Esophagus (tissue), 2 donors: Measurements from ENCODE around the gene PTGDR2. TPM values are rescaled to one million over a fixed set of nuclear protein-coding genes. Genes with fewer than 3 reads are reported as not detected.

Source experiments
- H3K27ac ChIP-seq, 2 donors: one replicate each; pipeline ENCODE4 v1.5.1; 2013; ENCODE audit warnings: low read depth in 2 of 2, mild to moderate bottlenecking in 2 of 2, inconsistent platforms in 1 of 2, low read length in 1 of 2, moderate library complexity in 1 of 2
- H3K27me3 ChIP-seq, 2 donors: one replicate each; pipeline ENCODE4 v1.6.1; 2013; ENCODE audit warnings: low read length in 2 of 2, control low read depth in 1 of 2, mild to moderate bottlenecking in 1 of 2; ENCODE audit not compliant: insufficient read depth in 2 of 2, control insufficient read depth in 1 of 2
- H3K36me3 ChIP-seq, 2 donors: one replicate each; pipeline ENCODE4 v1.6.1; 2013; ENCODE audit warnings: low read length in 1 of 2; ENCODE audit not compliant: control insufficient read depth in 2 of 2, insufficient read depth in 2 of 2
- H3K4me1 ChIP-seq, 2 donors: one replicate each; pipeline ENCODE4 v1.6.1; 2013; ENCODE audit warnings: low read length in 1 of 2; ENCODE audit not compliant: control insufficient read depth in 2 of 2, insufficient read depth in 2 of 2
- H3K4me3 ChIP-seq, 2 donors: one replicate each; pipeline ENCODE4 v1.5.1; 2013; ENCODE audit warnings: low read length in 2 of 2, mild to moderate bottlenecking in 2 of 2, low read depth in 1 of 2, moderate library complexity in 1 of 2
- H3K9me3 ChIP-seq, 2 donors: one replicate each; pipeline ENCODE4 v1.6.1; 2013; ENCODE audit warnings: mild to moderate bottlenecking in 2 of 2, low read depth in 1 of 2, low read length in 1 of 2, moderate library complexity in 1 of 2; ENCODE audit not compliant: control insufficient read depth in 2 of 2, insufficient read depth in 1 of 2
- whole genome bisulfite sequencing, 2 donors: extraction: QIAGEN DNeasy Blood & Tissue Kit; methylation state at CpG; one replicate each; pipeline ENCODE4 v1.1.7; 2013; 5-methylcytosine and 5-hydroxymethylcytosine counted together
- polyA plus RNA-seq, 2 donors: library from polyadenylated mRNA; stranded (reverse); fragments of 200-250 nt; gene quantifications; one replicate each; pipeline ENCODE4 v1.2.3, GENCODE V29; 2013
- donor health status: healthy with polysubstance abuse.
- donor health status: Bipolar disorder and iron deficiency.

The PTGDR2 gene
- polyA plus RNA-seq, 2 donors = 0.26 to 0.41 TPM

DNA sequence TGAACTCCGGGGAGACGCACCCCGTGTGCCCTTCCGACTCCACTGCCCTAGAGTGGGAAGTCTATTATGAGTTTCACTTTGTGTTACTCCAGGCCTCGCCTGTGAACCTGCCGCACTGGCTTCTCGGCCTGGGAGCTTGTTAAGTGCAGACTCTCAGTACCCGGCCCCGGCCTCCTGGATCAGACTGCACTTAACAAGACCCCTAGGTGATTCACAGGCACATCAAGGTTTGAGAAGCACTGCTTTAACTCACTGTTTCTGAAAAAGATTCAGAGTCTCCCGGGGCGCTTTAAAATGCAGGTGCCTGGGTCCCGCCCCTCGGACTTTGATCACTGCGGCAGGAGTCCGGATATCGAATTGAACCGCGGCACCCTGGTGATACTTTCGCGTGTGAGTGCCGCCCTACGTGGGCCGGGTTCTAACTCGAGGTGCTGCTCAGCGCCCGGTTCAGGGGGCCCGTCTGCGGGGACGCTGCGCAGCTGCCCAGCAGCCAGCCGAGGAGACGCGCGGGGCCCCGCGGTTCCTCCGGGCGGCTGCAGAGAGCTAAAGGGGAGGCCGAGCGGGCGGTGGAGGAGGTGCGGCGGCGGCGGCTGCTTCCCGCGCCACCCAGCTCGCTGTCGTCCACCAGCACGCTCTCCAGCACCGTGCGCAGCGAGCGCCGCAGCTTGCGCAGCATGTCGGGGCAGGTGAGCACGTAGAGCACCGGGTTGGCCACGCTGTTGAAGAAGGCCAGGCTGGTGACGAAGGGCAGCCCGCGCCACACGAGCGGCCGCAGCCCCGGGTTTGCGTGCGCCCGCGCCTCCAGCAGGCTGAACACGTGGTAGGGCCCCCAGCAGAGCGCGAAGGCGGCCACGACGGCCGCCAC is 3.4 kb downstream of the PTGDR2 start:
- H3K9me3 ChIP-seq = peaks cover 0 to 8% of the 10 kb centered on the region in 2 donors
- H3K27ac ChIP-seq = no peak overlapping the region
- no peaks in the 10 kb centered on the region for H3K4me1 ChIP-seq
- peaks cover 9 to 46% of the 10 kb centered on the region in 2 donors for H3K36me3 ChIP-seq
- WGBS, 2 donors = 53 to 70% methylated on average over 74 to 78 of the region's 78 CpGs
- H3K27me3 ChIP-seq = no peaks in the 10 kb centered on the region
- no peak overlapping the region for H3K4me3 ChIP-seq

DNA sequence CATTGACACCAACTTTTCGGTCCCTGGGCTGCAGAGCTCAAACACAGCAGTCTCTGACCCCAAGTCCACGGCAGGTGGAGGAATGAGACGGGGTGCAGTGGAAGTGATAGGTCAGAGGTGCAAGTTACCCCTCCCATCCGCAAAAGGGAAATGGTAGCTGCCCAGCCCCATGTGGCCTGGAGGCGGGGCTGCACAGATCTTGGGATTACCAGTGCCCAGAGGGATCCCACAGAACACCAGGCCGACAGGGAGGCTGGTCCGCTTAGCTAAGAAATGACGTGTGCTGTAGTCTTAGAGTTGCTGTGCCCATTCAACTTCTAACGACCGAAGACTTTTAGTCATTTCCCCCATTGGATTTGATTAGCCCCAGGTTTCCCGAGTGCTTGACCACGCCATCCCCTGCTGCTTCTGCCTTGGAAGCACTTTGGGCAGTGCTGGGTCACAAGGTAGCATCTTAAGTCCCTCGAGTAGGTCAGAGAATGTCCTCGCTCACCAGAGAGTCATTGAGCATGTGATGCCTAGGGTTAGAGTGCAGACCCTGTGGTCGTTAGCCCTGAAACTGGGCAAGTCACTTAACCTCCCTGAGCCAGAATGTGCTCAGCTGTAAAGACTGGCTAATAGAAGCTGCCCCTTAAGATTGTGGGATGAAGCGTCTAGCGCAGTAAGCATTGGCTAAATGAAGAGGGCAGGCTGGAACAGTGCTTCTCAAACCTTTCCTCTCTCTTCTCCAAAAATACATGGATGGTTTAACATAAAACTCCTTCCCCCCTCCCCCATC is 4.2 kb downstream of the PTGDR2 start:
- H3K4me1 ChIP-seq = no peaks in the 10 kb centered on the region
- no peak overlapping the region for H3K27ac ChIP-seq
- peaks cover 9 to 46% of the 10 kb centered on the region in 2 donors for H3K36me3 ChIP-seq
- no peak overlapping the region for H3K4me3 ChIP-seq
- H3K9me3 ChIP-seq = peaks cover 0 to 8% of the 10 kb centered on the region in 2 donors
- no peaks in the 10 kb centered on the region for H3K27me3 ChIP-seq
- 89% methylated on average over 17 of the region's 17 CpGs for WGBS, 2 donors

DNA sequence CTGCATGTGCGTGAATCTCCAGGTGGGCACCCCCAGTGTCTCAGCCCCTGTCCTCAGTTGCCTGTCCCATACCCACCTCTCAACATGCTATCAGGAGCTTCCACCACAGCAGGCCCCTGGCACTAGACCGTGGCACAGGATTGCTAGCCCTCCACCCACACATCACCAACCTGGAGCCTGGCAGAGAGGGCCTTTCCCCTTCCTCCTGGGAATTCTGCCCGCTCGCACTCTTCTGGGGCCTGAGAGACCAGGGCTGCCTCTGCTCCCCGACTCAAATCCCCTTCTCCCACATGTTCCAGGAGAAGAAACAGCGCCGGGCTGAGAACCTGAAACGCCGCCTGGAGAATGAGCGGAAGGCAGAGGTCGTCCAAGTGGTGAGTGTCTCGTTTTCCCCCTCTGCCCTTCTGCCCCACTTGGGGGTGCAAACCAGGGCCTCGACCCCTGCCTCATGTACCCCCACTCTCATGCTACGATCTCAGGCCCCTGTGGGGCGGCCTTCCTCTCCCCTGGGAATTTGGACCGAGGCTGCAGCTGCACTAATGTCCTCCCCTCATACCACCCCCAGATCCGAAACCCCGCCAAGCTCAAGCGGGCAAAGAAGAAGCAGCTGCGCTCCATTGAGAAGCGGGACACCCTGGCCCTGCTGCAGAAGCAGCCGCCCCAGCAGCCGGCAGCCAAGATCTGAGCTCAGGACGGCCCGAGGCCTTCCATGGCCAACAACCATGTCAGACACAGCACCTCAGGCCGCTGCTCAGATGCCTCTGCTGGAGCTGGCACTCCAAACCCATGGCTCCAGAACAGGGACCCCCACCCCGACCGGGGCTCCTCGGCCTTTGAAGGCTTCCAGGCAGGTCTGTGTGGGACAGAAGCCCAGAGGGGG is 5.9 kb downstream of the PTGDR2 start:
- Histone ChIP-seq H3K4me3 (no peak overlapping the region), H3K27me3 (no peaks in the 10 kb centered on the region), H3K9me3 (peaks cover 0 to 8% of the 10 kb centered on the region in 2 donors), H3K4me1 (peaks cover 0 to 3% of the 10 kb centered on the region in 2 donors), H3K27ac (no peak overlapping the region), H3K36me3 (peaks cover 9 to 49% of the 10 kb centered on the region in 2 donors)
- 90% methylated on average over 29 of the region's 29 CpGs for WGBS, 2 donors

DNA sequence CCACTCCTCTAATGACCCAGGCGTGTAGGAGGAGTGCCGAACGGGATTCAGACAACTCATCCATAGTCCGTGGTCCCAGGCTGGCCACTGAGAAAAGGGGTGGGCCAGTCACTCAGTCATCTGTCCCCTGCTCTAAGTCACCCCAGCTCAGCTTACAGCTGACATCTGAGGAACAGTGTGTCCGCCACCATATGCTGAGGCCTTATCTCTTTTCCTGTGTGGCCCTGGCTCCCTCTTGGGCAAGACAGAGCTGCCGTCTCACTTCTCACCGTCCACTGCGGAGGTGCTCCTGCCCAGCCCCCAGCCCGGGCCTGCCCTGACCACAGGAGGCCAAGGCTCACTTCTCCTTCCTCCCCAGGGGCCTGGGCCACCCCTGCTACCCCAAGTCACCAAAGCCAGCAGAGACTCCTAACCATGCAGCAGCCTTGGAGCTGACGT is 7.0 kb downstream of the PTGDR2 start:
- 86 to 90% methylated on average over 10 of the region's 10 CpGs for WGBS, 2 donors
- no peaks in the 10 kb centered on the region for H3K27me3 ChIP-seq
- no peak overlapping the region for H3K27ac ChIP-seq
- H3K36me3 ChIP-seq = peaks cover 9 to 49% of the 10 kb centered on the region in 2 donors
- H3K4me1 ChIP-seq = peaks cover 6 to 9% of the 10 kb centered on the region in 2 donors
- peaks cover 0 to 8% of the 10 kb centered on the region in 2 donors for H3K9me3 ChIP-seq
- no peak overlapping the region for H3K4me3 ChIP-seq

DNA sequence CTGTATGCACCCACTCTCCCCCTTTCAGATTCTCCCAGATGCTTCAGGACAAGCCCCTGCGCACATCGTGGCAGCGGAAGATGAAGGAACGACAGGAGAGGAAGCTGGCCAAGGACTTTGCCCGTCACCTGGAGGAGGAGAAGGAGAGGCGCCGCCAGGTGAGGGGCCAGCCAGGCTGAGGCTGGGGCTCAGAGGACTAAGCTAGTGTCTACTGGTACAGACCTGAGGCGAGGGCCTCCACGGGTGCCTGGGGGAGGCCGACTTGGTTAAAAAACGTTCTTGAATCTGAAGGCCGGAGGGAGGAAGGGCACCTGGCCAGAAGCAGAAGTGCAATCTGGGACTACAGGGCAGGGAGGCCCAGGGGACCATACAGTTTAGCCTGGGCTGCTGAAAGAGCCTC is 7.9 kb downstream of the PTGDR2 start:
- no peak overlapping the region for H3K27ac ChIP-seq
- H3K9me3 ChIP-seq = peaks cover 0 to 8% of the 10 kb centered on the region in 2 donors
- H3K27me3 ChIP-seq = no peaks in the 10 kb centered on the region
- peaks cover 9 to 46% of the 10 kb centered on the region in 2 donors for H3K36me3 ChIP-seq
- 79 to 91% methylated on average over 12 of the region's 12 CpGs for WGBS, 2 donors
- no peak overlapping the region for H3K4me3 ChIP-seq
- peaks cover 6 to 15% of the 10 kb centered on the region in 2 donors for H3K4me1 ChIP-seq

DNA sequence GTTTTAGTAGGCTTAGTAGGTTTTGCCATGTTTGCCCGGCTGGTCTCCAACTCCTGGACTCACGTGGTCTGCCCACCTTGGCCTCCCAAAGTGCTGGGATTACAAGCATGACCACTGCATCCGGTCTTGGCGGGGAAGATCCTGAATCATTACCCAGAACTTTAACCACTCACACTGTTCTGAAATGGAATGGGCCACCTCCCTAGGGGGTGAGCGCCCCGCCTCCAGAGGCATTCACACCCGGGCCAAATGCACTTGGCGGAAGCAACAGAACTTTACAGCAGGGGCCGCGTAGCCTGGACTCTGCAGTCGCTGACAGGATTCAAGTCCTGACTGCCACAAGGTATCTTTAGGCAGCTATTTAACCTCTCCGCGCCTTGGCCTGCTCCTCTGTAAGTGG is 8.5 kb downstream of the PTGDR2 start:
- H3K9me3 ChIP-seq = peaks cover 0 to 3% of the 10 kb centered on the region in 2 donors
- H3K27ac ChIP-seq = no peak overlapping the region
- peaks cover 9 to 41% of the 10 kb centered on the region in 2 donors for H3K36me3 ChIP-seq
- WGBS, 2 donors = 69 to 80% methylated on average over 13 of the region's 13 CpGs
- no peak overlapping the region for H3K4me3 ChIP-seq
- H3K4me1 ChIP-seq = peaks cover 6 to 18% of the 10 kb centered on the region in 2 donors
- H3K27me3 ChIP-seq = no peaks in the 10 kb centered on the region

DNA sequence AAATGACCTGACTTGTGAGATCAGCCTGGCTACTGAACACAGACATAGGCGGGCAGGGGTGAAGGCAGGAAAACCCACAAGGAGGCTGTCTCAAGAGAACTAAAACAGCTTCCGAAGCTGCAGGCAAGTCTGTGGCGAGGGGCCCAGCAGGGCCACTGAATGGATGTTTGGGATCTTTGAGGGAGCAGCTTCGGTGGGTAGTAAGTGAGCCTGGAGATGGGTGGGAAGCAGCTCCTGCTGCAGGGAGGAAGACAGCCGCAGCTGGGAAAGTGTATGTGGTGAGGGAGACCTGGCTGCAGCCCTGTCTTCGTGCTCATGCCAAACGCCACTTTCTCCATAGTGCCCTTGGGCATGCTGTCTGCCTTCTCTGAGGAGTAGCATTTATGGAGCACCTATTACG is 10.4 kb downstream of the PTGDR2 start:
- peaks cover 6 to 27% of the 10 kb centered on the region in 2 donors for H3K36me3 ChIP-seq
- H3K27ac ChIP-seq = no peak overlapping the region
- H3K4me1 ChIP-seq = peaks cover 11 to 18% of the 10 kb centered on the region in 2 donors
- WGBS, 2 donors = 81% methylated on average over 8 of the region's 8 CpGs
- no peaks in the 10 kb centered on the region for H3K27me3 ChIP-seq
- no peaks in the 10 kb centered on the region for H3K9me3 ChIP-seq
- no peak overlapping the region for H3K4me3 ChIP-seq

DNA sequence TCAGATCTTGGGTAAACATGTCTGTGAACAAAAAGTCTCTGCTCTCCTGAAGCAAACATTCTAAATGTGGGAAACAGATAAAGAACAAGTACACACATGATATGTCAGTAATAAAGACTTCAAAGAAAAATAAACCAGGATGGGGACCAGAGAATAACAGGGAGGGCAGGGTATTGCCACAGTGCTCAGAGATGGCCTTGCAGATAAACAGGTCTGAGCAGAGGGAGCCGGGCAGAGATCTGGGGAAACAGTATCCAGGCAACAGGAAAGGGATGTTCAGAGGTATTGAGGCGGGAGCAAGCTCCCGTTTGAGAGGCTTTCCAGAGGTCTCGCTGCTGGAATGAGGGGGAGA is 10.9 kb downstream of the PTGDR2 start:
- no peaks in the 10 kb centered on the region for H3K27me3 ChIP-seq
- no peaks in the 10 kb centered on the region for H3K9me3 ChIP-seq
- no peak overlapping the region for H3K4me3 ChIP-seq
- WGBS, 2 donors = 36 to 38% methylated on average over 4 of the region's 4 CpGs
- no peak overlapping the region for H3K27ac ChIP-seq
- peaks cover 11 to 18% of the 10 kb centered on the region in 2 donors for H3K4me1 ChIP-seq
- H3K36me3 ChIP-seq = peaks cover 5 to 22% of the 10 kb centered on the region in 2 donors
